Kidney capillary endothelial cell (primary cell): ENCODE measurements around the gene C9orf43.
"Not testable (repeated sequence)": the region's sequence is repeated elsewhere in the genome, so short reads cannot be mapped to it uniquely, and the experiment has no call there.

Experiments used
- DNase-seq: peaks from one replicate; pipeline ENCODE4 v3.0.0-alpha.2; 2018; ENCODE audit warnings: low spot score

C9orf43 gene

DNA sequence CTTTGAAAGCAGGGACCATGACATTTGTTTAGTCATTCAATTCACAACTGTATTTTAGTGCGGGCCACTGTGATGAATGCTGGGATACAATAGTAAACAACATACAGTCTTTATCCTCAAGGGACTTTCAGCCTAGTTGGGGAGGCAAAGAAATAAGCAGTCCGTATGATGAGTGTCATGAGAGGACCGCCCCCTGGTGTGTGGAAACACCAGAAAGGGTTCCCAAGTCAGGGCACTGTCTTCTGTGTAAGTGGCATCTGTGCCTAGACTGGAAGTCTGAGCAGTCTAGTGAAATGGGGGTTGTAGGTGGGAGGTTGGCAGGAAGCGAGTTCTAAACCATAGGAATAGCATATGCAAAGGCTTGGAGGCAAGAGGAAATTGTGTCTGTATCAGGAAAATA lies 6.8 kb downstream of the C9orf43 start:
- DNase-seq: no peak

DNA sequence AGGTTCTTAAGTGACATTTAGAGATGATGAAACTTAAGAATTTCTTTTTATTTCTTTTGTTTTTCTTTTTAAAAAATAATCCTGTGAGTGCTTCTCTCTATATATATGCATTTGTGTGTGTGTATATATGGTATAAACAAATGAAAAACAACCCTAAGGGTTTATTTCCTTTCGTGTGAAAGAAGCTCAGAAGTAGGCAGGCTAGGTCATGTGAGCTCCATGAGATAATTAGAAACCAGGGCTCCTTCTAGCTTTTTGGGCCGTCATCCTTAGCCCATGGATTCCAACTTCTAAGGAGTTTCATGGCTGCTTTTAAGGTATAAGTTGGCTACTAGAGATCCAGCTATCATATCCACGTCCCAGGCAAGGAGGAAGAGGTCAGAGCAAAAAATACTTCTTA lies 11.2 kb downstream of the C9orf43 start:
- DNase-seq: no peak

DNA sequence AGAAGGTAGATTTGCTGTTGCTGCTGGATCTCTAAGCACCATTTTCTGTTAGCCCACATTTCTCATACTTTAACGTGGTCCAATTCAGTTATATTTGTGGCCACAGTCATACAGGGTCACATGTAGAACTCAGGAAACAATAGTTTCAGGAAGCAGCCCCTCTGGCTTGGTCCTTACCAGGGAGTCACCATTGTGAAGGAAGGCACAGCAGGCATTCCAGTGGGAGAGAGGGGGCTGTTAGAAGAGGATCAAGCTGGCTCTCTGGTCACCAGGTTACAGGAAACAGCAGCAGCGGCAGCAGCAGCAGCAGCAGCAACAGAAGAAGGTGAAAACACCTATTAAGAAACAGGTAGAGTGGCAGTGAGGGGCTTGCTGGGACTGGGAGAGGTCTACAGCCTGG lies 14.5 kb downstream of the C9orf43 start:
- no peak for DNase-seq

DNA sequence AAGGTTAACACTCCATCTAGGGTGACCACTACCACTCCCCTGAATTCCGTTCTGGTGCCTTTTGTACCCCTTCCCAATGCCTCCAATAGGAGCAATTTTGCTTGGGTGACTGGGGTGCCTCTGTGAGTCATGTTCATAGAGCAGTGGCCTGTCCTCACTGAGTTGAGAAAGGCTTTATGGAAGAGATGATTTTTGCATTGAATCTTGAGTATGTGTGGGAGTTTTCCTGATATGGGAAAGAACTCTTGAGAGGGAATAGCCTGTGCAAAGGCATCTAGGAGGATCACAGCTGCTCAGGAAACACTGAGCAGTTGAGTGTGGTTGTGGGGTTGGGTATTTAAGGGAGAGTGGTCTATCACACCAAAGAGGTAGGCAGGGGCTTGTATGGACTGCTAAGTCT lies 16.2 kb downstream of the C9orf43 start:
- DNase-seq: no peak

DNA sequence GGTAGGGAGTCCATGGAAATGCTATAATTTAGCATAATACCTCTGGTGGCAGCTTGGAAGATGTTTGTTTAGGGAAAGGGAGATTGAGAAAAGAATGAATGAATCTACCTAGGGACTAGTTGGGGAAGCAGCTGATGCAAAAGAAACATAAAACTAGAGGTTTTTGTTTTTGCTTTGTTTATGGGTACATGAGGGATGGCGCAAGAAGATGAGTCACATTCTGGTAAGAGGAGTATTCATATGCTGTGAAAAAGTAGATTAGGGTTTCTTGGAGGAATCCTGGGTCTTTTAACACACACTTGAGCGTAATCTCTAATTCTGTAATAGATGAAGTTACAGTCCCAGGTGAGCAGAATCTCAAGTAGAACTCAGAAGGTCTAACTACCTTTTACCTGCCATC lies 17.1 kb downstream of the C9orf43 start:
- DNase-seq: no peak

DNA sequence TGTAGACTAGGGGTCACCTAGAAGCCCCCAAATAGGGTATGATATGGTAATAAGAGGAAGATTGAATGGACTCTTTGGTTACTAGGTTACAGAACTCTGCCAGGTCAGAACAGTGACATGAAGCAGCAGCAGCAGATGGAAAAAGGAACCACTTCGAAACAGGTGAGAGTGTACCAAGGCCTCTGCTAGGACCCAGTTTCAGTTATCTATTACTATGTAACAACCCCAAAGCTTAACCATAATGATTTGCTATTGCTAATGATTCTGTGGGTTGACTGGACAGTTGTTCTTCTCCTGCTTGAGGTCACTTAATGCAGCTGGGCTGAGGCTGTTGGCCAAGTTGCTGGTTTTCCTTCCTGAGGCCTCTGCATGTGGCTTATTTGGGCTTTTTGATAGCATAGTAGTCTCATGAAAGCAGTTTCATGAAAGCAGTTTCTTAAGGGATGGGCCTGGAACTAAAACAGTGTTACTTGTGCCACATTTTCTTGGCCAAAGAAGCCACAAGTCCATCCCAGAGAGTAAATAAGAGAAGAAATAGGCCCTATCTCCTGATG lies 17.6 kb downstream of the C9orf43 start:
- no peak for DNase-seq

DNA sequence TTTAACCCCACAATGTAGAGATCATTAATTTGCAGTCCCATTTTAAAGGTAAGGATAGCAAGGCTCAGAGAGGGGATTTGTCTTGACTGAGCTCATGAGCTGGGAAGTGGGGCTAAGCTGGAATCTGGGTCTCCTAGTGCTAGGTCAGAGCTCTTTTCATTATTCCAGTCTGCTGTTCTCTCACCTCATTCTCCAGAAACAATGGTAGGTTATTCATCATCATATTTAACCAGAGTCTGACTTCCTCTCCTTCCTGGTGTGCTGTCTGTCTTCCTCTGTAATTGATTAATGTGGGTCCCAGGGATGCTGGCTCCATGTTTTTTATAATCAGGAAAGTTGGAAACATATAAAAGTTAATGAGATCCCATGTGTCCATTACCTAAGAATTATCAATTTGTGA lies 20.6 kb downstream of the C9orf43 start:
- DNase-seq: peak; percentile 56

DNA sequence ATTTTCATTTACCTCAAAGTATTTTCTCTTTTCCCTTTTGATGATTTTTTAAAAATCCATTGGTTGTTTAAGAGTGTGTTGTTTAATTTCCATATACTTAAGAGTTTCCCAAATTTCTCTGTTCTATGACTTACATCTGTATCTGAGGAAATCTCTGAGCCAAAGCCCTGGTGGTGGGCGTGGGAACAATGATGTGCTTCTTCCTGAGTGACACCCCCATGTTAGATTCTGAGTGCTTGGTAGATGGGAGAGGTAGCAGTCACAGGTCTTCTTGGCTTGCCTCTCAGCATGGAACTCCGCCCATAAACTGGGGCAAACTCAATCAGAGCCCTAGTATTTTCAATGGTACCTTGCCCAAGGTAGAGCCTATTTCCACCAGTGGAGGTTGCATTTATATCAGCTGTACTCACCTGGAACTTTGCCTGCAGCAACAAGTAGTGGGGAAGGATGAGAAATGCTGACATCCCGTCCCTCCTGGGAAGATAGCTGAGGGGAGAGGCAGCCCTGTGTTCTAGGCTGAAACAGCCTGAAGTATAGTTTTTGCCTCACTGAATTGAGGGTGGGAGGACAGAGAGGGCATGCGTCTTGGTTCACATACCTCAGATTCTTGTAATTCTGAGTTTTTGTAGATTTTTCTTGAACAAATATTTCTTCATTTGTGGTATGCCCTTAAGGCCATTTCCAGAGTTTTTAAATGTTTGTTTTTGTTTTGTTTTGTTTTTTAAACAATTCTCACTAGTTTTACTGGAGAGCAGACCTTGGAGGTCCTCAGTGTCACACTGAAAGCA lies 26.4 kb downstream of the C9orf43 start:
- DNase-seq: no peak

DNA sequence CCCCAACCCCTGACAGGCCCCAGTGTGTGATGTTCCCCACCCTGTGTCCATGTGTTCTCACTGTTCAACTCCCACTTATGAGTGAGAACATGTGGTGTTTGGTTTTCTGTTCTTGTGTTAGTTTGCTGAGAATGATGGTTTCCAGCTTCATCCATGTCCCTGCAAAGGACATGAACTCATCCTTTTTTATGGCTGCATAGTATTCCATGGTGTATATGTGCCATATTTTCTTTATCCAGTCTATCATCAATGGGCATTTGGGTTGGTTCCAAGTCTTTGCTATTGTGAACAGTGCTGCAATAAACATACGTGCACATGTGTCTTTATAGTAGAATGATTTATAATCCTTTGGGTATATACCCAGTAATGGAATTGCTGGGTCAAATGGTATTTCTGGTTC lies 27.2 kb downstream of the C9orf43 start:
- DNase-seq: not testable (repeated sequence)

DNA sequence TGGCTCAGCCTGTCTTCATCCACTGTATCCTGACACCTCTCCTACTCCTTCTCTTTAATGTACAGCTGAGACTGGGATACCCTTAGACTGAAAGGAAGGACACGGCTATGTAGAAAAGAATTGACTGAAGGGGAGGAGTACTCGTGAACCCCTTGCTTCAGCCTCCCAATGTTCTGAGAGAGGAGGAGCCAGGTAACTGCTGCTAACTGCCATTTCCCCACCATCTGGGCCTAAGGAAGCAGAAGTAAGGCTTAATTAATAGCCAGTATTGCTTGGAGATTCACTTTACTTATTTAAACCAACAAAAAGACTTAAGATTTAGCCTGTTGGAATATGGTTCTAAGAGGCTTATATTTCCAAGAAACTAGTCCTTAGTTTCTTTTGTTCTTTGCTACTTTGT lies 34.2 kb downstream of the C9orf43 start:
- DNase-seq: no peak

DNA sequence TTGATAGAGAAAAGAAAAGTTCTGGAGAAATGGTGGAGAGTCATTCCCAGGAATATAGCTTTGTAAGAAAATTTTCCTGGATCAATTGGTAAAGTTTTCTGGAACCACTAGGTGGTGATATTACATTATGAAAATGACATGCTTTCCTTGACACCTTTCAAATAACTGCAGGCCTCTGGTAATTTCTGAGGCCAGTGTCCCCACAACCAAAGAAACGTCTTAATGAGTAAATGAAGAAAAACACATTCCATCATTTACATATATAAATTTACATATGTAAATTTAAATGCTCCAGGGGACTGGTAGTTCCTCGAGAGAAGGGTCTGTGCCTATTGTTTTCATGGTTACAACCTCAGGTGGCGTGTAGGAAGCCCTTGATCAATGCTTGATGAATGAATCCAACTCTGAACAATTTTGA lies 35.8 kb downstream of the C9orf43 start:
- peak; percentile 66 for DNase-seq

DNA sequence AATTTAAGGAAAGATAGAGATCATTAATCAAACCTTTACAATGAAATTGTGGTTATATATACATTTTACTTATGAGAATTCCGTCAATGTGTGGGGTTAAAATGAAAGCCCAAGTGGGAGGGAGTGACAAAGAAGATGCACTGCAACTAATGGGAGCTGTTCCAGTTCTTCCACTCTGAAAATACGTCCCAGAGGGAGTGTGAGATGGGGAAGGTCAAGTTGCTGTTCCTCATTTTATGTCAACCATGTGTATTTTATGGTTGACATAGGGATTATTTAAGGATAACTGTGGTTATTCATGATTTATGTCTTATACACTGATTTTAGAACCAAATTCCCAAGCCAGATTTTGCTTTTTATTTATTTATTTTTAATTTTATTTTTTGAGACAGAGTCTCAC lies 38.8 kb downstream of the C9orf43 start:
- no peak for DNase-seq

DNA sequence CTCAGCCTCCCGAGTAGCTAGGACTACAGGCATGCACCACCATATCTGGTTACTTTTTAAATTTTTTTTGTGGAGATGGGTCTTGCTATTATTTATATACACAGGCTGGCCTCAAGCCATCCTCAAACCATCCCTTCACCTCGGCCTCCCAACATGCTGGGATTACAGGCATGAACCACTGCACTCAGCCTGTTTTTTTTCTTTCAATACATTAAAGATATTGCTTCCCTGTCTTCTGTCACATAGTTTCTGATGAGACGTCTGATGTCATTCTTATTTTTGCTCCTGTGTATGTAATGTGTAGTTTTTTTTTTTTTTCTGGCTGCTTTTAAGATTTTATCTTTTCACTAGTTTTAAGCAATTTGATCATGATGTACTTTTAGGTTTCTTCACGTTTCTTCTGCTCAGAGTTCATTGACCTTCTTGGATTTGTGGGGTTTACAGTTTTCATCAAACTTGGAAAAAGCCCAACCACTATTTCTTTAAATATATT lies 41.6 kb downstream of the C9orf43 start:
- no peak for DNase-seq

DNA sequence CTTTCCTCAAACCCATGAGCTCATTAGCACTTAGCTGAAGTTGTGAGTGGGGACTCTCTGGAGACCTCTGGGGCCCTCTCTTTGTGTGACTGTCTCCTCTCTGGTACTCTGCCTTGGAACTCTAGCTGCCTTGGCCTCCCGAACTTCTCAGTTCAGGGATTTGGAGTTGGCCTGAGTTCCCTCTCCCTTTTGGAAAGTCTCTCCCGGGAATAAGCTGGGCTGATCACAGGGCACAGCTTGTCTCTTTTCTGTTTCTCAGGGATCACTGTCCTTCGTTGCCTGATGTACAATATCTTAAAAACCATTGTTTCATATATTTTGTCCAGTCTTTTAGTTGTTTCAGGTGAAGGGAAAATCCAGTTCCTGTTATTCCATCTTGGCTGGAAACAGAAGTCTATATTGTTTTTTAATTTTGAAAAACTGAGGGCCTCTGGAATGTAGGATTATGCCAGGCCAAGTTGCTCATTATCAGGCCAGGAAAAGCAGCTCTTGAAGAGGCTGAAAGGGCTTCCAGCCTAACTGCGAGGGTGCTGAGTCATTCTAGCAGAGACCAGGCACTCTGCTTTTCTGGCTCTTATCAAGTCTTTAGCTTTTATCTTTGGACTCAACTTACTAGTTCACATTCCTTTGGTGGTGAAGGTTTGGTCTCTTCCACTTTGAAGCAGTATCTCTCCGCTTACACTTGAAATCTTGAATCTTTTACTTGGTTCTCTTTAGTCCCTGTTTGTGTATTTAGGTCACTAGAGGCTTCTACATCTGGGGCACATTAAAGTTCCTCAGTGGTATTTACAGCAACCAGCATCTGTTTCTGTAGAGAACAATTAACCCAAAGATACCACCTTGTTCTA lies 44.6 kb downstream of the C9orf43 start:
- DNase-seq: peak; percentile 50

DNA sequence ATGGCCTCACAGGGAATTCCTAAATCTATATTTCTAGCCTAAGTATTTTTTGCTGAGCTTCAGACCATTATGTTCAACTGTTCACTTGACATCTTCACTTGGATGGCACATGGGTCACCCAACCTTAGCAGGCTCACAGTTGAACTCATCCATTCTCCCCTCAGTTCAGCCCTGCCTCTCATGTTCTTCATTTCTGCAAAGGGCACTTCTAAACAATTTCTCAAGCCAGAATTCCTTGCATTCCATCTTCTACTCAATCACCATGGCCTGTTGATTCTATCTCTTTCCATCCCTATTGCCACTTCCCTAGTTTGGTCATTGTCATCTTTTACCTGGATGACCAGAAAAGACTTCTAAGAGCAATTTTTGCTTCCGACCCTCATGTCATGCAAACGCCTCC lies 45.7 kb downstream of the C9orf43 start:
- DNase-seq: no peak

DNA sequence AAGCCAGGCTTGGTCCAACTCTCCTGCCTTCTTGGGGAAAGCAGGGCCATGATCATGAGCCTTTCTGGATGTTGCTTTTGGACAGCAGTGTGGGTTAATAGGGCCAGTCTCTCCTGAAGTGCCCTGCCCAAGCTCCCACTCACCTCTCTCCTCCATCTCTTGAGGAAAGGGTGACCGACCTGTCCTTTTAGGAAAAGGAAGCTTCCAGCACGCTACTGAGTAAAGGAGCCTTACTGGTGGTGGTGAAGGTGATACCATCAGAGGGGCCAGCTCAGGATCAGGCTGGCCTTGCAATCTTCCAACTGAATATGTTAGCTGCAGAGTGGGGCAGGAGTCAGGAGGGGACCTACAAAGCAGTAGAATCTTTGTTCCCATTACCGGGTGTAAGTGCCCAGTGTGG lies 50.7 kb downstream of the C9orf43 start:
- DNase-seq: no peak

DNA sequence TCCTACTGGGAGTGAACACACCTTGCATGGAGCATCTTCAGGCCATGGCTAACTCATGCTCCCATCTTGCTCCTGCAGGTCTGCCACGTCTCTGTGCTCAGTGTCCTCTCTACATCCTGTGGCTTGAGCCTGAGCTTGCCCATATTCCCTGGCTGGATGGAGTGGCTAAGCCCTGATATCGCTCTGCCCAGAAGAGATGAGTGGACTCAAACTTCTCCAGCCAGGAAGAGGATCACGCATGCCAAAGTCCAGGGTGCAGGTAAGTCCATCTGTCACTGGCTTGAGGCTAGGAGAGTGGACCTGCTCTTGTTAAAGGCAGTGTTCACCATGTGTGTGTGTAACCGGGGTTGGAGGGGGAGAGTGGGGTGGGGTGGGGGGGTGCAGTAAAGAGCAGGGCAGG lies 51.4 kb downstream of the C9orf43 start:
- DNase-seq: no peak

DNA sequence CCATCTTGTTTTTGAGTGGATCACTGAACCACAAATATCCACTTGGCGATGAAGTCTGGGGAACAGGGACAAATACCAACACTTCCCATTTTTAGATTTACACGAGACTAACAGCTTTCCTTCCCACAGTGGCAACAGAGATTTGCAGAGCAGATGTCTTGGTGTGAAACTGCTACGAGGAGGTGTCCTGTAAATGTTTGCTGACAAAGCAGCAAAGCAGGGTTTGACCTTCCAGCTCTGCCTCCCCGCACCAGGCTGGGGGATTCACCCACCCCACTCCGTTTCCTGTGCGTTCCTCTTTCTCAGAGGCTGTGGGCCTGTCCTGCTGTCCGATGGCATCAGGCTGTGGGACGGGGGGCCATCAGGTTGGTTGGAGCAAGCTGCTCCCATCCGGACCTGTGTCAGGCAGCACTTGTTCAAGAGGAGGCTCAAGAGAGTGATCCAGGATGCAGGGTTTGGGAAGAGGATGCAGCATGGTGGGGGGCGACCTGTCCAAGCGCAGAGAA lies 52.3 kb downstream of the C9orf43 start:
- DNase-seq: no peak

DNA sequence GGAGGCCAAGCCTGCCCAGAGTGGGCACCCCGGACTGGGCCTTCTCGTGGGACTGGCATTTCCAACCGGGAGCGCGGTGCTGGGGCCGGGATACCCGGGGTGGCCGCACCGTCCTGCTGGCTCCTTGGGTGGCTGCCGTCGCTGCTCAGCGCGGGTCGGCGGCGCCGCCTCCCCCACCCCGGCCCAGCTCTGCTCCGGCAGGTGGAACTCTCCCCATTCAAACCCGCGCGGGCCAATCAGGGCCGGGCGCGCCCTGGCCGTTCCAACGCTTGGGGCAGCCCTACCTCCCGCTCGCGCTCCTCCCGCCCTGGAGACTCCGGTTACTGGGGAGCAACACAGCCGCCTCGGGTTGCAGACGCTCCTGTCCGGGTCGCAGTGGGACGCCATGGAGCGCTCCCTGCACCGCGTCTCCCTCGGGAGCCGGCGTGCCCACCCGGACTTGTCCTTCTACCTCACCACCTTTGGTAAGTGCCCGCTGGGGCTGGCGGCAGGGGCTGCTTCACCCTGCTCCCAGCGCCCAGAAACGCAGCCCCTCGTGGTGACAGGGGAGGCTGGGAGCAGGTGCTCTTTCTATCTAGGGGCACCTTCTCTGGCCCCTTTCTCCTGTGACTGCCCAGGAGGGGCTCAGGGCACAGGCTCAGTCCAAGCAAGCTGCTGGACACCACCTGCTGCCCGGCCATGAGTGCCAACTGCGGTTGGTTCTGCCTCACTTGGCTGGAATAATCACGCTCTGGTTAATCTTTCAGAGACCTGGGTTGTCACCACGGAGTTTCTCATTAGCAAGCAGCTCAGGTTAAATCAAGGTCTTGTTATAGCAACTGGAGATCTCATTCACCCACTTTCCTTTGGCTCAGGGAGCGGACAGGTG lies 53.1 kb downstream of the C9orf43 start, which contains the start of gene RGS3:
Gene RGS3, plus strand, starts transcription at position 310 of the 868 bp plus-strand sequence. Its CDS starts 76 bp downstream, at position 386.
- DNase-seq: no peak

DNA sequence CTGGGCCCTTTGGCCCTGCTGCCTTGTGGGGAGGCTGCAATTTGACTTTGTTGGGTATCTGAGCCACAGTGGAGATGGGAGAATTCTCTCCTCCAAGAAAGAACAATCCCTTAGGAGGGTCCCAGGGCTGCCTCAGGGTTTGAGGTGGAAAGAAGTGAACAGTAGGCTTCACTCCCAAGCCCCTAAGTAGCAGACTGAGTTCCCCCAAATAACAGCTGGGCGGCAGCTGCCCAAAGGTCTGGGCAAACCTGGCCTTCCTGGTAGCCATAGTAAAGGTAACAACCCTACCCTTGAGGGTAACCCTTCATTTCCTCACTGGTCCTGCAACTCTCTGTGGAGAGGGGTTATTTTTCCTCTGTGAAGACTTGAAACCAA lies 53.7 kb downstream of the C9orf43 start:
- no peak for DNase-seq

DNA sequence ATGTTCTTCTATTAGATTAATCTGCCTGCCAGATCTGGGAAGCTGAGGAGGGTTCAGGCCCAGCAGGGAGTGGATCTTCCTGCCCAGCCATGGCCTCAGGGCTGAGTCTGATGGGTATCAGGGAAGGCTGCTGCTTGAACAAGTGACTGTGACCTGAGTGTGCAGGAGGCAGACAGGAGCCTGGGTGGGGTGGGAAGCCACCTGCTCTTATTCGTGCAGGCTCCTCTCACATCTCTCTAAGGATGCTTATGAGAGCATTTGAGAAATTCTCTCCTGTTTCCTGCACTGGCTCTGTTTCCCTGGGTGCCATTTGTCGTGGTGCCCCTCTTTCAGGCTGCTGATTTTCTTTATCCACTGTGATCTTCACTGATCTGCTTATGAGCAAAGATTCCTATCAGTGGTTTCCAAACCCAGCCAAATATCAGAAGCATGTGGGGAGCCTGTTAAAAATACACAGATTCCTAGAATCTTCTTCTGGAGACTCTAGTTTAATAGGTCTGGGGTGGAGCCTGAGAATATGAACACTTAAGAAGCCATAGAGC lies 55.1 kb downstream of the C9orf43 start:
- DNase-seq: no peak
